Measurements from ENCODE around the gene PHF13.
"Not testable (repeated sequence)": the region's sequence is repeated elsewhere in the genome, so short reads cannot be mapped to it uniquely, and the experiment has no call there.

PHF13 gene

DNA sequence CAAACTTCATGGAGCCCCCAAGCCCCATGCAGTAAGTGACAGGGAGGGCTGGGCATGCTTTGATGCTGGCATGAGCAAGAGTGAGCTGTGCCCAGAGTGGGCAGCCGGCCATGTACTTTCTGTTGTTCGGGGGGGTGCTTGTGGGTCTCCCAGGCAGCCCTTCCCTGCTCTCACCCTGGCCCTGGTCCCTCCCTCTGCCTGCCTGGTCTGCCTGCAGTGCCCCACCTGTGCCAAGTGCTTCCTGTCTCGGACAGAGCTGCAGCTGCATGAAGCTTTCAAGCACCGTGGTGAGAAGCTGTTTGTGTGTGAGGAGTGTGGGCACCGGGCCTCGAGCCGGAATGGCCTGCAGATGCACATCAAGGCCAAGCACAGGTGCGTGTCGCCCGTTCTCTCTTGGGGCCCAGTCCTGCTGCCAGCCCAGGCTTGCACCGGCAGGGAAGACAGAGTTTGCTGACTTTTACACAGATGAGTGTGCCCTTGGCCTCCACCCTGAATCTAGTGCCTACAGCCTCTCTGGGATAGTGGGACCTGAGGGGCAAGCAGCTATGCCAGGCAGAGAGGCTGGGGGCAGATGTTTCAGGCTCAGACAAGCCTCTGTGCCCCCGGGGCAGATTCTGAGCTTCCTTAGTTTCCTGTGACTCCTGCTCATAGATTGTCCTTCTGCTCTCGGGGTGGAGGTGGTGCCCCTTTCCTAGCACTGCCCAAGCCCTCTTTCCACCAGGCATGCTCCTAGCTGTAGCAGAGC is 26.1 kb upstream of the PHF13 start:
- DNase-seq (ENCODE audit: low spot score): peak; percentile 75

DNA sequence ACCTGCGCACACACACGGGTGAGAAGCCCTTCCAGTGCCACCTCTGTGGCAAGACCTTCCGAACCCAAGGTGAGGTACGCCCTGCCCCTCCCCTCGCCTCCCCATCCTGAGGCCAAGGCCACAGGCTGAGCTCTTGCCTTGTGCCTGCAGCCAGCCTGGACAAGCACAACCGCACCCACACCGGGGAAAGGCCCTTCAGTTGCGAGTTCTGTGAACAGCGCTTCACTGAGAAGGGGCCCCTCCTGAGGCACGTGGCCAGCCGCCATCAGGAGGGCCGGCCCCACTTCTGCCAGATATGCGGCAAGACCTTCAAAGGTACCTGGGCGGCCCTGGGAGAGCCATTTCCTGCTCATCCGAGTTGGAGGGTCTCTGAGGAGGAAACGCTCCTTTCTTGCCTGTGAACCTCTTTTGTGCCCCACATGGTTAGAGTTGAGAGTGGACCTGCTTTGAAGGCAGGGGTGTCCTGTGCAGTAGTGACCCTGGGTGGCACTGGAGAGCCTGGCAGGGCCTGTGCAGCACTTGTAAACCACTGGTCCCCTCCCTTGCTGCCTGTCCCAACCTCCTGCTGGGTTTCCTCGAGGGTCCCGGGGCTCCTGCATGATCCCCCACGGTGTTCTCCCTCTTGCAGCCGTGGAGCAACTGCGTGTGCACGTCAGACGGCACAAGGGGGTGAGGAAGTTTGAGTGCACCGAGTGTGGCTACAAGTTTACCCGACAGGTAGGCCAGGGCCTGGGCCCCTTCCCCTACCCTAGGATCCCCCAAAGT is 25.2 kb upstream of the PHF13 start:
- DNase-seq (ENCODE audit: low spot score): no peak

DNA sequence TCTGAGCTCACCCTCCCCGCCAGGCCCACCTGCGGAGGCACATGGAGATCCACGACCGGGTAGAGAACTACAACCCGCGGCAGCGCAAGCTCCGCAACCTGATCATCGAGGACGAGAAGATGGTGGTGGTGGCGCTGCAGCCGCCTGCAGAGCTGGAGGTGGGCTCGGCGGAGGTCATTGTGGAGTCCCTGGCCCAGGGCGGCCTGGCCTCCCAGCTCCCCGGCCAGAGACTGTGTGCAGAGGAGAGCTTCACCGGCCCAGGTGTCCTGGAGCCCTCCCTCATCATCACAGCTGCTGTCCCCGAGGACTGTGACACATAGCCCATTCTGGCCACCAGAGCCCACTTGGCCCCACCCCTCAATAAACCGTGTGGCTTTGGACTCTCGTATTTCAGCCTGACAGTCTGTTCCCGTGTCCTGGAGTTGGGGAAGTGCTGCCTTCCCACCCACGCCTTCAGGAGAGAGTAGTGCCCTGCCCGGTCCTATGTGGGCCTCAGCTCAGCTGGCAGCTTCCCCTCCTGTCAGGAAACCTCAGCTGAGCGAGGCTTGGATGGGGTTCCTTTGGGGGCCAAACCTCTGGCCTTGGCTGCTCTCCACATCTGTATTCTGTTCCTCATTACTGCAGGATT is 24.5 kb upstream of the PHF13 start:
- DNase-seq (ENCODE audit: low spot score): no peak

DNA sequence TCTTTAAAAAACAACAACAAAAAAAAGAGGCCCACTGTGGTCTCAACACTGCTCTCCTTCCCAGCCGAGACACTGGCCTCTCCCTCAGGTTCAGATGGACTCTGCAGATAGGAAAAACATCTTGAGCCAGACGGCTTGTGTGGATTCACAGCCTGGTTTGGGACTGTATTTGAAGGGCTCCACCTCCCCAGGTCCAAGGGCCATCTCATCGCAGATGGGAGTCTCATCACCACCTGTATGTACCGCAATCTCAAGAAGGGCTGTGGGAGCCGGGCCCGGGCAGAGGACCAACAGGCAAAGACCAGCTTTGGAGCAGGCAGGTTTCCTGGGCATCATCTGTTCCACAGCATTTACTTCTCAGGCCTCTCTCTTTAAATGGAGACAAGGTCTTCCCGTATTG is 23.5 kb upstream of the PHF13 start:
- no peak for DNase-seq (ENCODE audit: low spot score)

DNA sequence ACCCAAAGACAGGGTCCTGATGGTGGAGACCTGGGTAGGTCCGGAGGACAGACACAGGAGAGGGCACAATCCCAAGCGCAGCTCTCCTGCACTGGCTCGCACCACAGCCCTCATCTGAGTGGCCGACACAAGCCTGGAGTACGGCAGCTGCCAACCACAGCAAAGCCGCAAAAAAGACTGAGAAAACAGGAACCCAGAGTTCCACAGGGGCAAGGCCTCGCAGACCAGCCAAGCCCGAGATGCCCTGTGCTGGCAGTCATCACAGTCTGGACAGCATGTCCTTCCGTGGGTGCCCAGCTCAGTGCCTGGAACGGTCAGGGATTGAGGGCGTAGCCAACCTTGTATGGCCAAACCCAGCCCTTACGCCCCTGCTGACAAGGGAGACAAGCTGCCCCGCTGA is 22.3 kb upstream of the PHF13 start:
- no peak for DNase-seq (ENCODE audit: low spot score)

DNA sequence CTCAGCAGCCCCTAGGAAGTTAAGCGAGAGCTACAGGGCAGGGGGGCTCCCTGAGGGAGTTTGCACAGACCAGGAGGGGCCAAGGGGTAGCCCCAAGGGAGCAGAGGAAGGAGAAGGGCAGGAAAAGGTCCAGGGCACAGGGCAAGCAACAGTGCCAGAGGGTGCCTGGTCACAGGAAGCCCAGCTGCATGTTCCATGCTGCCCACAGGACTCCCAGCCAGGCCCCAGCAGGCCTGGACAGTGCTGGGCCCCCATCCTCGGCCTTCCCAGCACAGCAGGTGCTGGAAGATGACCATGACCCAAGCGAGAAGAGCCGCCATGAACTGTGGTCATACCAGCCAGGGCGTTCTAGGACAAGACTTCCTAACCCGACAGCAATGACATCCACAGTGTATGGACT is 21.9 kb upstream of the PHF13 start:
- no peak for DNase-seq (ENCODE audit: low spot score)

DNA sequence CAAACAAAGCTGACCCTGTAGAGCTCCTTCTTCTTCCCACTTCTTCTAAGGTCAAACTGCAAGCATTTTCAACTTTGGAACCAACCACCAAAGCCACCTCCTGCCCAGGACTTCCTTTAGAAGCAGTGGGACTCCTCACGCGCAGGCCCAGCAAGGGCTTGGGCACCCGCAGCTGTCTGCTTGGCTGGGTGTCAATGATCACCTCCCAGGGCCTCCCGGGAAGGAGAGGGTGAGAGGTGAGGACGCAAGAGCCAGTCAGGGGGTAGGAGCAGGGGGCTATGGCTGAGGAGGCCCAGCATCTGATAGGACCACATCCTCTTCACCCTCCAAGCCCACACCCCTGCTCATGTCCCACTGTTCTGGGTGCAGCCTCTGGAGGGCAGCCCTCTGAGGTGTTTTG is 21.1 kb upstream of the PHF13 start:
- no peak for DNase-seq (ENCODE audit: low spot score)

DNA sequence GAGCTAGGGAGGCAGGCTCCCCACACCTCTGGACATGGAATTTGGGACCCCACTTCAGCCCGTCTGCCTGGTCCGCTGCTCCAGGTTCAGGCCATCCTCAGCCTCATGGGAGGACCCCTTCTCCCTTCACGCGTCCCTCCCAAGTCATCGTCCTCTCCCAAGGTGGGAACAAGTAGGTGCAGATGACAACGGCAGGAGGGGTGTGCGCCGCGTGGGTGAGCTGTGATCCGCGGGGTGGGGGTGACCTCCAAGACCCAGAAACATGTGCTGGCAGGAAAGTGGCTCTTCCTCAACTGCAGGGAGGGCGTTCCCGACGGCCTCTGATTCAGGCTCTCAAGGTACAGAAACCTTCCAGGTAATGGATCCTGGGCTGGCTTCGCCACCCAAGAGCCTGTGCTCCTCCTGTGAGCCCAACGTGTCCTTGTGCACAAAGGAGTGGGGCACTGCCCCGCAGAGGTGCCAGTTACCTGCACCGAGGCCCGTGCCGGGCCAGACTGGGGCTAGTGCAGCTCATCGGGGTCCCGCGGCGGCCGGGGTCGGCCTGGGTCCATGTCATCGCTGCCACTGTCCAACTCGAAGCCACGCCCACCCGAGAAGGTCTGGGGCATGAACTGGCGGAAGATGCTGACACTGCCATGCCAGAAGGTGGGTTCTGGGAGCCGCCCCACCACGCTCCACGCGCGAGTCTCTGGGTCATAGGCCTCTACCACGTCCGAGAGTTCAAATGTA is 20.5 kb upstream of the PHF13 start:
- no peak for DNase-seq (ENCODE audit: low spot score)

DNA sequence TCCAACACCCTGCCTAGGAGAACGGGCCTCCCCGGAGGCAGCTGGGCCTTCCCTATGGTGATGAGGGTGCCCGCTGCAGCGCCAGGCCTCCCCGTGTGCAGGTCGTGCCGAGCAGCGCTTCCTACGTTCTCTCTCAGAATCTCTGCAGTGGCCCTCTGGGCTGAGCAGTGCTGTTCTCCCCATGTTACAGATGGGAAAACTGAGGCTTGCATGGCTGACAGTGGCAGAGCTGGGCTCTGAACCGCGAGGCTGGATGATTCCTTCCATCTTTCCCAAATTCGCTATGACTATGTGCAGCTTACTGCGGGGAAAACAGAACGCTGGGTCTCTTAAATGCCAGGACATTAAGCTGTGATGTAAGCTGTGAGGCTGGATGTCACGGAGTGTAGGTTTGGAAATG is 19.7 kb upstream of the PHF13 start:
- no peak for DNase-seq (ENCODE audit: low spot score)

DNA sequence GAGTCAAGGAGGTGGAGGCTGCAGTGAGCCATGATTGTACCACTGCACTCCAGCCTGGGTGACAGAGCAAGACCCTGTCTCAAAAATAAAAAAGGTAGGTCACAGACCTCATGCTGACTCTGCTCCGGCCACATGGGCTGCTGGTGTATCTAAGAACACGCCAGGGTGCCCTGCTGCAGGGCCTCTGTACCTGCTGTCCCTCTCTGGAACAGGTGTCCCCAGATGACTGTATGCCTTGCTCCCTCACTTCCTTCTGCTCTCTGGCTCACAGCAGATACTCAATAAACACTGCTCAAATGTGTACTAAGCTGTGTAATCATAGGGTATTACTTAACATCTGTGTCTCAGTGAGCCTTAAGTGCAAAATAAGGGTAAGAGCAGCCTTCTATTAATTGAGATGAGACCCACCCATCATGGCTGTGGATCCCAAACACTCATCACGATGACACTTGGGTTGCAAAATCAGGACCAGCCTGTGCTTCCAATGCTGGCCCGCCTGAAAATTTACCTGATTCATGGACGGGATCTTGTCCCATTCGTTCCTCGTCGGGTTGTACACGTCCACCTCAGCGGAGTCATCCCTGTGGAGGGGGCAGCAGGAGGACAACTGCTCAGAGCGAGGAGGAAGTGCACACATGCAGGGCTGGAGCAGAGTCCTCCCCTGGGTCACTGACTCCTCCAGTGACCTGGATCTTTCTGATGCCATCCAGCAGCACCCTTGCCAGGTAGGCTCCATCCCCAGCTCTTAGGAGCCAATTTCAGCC is 18.4 kb upstream of the PHF13 start:
- no peak for DNase-seq (ENCODE audit: low spot score)

DNA sequence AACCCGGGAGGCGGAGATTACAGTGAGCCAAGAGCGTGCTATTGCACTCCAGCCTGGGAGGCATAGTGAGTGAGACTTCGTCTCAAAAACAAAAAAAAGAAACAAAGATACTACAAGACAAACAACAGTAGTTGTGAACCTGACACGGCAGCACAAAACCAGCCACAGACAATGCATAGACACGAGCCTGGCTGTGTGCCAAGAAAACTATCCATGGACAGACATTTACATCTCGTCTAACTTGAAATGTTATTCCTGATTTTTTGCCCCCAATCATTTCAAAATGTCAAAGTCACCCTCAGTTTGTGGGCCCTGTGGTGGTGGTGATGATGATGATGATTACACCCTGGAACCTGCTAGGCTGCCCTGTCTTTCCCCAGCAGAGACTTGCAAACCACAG is 17.2 kb upstream of the PHF13 start:
- DNase-seq (ENCODE audit: low spot score): no peak

DNA sequence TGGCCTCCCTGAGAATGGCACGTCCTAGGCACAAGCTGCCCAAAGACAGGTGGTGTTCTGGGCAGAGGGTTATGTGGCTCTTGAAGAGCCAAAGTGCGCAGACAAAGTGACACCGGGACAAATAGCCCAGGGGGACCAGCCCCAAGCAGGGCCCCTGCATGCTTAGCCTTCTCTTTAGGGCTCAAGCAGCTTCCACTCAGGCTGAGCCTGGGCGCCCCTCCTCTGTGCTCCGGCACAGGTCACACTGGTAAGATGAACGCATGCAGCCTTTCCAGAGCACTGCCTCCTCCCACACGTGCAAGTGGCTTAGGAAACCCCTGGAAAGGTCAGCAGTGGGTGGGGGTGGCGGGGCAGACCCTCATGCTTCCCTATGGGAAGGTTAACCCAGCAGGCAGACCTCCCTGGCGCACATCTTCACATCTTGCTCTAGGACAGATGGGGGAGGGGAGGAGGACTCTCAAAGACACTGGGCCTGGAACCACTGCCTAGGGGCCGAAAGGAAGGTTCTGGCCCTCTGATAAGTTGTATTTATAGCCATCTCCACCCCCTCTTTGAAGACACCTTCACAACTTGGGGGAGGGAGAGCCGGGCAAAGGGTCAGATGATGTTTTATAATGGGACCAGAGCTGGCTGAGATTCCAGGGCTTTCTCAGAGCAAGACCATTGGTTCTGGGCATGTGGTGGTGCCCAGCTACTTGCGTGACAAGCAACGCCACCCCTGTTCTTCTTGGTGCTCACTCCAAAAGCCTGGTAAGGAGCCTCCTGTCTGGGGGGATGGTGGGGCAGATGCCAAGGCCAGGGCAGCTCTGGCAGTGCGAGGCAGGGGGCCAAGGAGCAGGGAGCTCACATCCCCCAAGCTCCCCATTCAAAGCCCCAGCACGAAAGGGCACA is 16.4 kb upstream of the PHF13 start:
- no peak for DNase-seq (ENCODE audit: low spot score)

DNA sequence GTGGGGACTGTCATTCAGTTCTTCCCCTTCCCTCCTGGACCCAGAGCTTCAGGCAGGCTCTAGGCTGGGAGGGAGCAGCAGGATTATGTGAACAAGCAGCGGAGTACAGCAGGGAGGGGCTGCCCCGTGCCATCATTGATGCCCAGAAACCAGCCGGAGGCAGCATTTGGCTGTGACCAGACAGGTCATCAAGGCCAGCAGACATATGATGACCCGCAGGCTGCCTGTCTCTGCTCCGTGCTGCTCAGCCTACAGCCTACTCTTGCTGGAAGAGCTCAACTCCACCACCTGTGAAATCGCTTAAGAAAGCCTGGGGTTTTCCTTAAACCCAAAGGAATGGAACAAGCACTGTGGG is 15.8 kb upstream of the PHF13 start:
- no peak for DNase-seq (ENCODE audit: low spot score)

DNA sequence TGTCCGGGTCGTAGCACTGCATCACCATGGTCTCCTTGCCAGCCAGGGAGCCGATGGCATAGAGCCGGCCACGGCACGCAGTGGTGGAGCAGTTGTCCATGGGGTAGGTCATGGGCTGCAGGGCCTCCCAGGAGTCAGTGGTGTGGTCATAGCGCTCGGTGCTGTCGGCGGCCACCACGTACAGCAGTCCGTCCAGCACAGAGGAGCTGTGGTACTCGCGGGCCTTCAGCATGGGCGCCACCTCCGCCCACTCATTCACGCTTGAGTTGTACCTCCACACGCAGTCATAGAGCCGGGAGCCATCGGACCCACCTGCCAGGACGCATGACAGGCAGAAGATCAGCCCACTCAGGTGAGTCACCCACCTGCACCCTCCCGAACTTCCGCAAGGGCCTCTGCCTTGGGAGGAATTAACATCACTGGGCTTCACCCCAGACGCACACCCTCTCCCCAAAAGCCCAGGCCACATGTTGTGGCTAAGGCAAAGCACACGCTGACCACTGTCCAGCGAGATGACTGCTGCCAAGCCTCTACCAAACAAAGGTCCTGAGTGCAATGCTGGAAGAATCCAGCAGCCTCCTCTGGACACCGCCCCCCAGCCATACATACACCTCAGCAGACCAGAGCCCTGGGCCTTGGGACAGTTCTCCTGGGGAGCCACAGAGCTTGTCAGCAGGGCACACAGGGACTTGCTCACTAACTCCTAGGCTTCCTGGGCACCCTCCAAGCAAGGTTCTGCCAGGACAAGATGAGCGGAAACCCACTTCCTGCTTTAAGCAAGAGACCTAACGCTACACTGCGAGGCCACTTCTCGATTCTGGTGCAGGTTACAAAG is 14.2 kb upstream of the PHF13 start:
- no peak for DNase-seq (ENCODE audit: low spot score)

DNA sequence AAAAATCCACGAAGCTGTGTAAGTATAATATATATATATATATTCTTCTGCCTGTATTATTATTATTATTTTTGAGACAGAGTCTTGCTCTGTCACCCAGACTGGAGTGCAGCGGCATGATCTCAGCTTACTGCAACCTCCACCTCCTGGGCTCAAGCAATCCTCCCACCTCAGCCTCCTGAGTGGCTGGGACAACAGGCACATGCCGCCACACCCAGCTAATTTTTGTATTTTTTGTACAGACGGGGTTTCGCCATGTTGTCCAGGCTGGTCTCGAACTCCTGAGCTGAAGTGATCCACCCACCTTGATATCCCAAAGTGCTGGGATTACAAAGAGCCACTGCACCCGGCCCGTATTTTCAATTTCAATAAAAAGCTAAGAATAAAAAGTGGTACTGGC is 13.5 kb upstream of the PHF13 start:
- not testable (repeated sequence) for DNase-seq (ENCODE audit: low spot score)

DNA sequence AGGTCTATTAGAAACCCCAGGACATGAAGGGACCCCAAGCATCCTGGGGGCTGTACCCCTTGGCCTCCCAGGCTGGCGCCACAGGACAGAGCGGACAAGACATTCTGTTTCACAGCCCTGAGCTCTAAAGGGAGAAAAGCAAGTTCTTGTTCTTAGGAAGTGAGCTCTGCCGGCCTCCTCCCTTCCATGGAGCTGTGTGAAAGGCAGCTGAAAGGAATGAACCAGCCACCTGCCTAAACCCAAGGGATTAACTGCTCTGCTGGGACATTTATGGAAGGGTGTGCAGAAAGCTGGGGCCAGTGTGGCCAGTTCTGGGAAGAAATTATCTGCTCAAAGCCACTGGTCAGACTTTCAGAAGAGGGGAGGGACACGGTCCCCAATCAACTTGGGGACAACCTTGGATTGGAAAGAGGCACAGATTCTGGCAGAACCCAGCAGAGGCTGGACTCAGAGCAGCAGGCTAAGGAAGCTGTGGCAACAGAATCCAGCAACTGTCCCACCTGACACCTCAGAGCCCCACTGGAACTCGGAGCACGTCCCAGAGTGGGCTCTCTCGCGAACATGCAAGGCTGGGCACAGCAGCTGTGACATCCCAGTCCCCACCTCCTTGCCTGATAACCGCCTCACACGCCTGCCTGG is 13.0 kb upstream of the PHF13 start:
- DNase-seq (ENCODE audit: low spot score): no peak

DNA sequence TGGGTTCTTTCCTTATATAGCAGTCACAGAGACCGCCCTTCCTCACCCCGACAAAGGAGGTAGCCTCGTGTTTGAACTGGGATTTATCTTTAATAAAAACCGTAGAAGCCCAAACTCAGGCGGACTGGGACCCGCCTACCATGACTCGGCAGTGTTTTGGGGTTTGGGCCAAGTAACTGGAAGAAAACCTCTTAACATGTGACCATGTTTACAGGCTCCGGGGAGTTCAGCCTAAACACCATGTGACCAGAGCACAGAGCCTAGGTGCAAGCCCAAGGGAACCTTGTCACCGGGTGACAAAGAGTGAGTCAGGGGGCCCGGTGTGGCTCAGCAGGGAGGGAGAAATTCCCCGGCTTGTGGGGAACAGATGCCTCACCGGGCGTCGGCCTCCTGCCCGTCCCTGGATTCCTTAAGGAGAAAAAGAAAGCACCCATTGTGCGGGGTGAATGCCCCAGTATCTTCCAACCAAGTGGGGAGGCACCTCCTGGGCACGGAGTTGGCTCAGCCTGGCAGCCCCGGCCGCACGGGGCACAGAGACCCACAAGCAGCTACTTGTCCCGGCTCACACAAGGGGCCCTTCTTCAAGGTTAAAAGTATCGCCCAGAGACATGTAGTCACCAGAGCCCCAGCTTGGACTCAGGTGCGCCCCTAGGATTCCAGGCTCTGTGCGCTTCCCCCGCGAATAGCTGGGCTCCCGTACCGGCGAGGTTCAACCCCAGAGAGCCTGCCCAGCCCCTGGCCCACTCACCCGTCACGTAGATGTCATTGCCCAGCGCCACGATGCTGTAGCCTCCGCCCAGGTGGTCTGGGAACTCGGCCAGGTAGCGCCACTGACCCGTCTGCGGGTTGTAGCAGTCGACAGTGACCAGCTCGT is 12.2 kb upstream of the PHF13 start:
- peak; percentile 74 for DNase-seq (ENCODE audit: low spot score)

DNA sequence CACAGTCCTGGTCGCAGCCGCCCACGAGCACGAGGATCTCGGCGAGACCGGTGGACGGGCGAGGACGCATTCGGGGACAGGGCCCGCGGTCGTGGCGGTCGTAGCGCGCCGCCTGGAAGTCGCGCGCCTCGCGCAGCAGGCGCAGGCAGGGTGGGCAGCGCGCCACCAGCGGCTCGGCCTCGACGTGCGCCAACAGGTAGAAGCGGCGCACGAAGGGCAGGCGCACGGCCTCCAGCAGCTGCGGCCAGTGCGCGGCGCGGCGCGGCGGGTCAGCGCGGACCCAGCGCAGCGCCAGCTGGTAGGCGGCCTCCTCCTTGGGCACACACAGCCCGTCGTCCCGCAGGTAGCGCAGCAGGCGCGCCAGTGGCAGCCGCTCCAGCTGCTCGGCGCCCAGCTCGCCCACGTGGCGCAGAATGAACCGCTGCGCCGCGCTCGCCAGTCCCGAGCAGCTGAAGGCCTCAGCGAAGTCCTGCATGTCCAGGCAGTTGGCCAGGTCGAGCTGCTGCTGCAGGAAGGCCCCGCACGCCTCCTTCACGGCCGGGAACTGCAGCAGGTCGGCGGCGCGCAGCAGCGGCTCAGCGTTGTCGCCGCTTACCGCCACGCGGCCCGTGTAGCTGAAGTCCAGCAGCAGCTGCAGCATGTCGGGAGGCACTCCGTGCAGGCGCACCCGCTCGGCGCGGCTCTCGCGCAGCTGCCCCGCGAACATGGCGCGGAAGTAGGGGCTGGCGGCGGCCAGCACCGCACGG is 11.4 kb upstream of the PHF13 start:
- no peak for DNase-seq (ENCODE audit: low spot score)
